Measurements from ENCODE around the gene ALG14.

The ALG14 gene

DNA sequence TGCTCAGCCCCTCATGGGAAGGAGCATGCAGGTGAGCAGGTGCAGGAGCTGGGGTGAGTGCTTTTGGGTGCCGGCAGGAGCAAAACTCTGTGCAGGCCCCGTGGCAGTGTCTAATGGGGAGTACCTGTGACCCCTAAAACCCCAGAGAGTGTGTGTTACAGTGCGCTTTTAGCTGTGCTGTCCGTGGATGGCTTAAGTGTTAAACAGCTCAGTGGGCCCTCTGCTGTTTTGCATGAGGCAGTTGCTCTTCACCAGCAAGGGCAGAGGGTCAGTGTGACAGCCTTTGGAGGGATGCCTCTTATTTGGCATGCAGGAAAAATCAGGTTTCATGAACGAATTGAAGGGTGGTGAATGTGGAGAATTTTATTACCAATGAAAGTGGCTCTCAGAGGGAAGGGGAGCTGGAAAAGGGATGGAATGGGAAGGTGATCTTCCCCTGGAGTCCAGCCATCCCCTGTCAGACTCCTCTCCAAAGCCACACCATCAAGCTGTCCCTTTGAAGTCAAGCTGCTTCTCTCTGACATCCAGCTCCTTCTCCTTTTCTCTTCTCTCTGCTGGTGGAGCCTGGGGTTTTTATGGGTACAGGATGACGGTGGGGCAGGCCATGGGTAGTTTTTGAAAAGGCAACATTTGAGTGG lies 17.0 kb upstream of the ALG14 start:
- TF ChIP-seq, protein P1, sequence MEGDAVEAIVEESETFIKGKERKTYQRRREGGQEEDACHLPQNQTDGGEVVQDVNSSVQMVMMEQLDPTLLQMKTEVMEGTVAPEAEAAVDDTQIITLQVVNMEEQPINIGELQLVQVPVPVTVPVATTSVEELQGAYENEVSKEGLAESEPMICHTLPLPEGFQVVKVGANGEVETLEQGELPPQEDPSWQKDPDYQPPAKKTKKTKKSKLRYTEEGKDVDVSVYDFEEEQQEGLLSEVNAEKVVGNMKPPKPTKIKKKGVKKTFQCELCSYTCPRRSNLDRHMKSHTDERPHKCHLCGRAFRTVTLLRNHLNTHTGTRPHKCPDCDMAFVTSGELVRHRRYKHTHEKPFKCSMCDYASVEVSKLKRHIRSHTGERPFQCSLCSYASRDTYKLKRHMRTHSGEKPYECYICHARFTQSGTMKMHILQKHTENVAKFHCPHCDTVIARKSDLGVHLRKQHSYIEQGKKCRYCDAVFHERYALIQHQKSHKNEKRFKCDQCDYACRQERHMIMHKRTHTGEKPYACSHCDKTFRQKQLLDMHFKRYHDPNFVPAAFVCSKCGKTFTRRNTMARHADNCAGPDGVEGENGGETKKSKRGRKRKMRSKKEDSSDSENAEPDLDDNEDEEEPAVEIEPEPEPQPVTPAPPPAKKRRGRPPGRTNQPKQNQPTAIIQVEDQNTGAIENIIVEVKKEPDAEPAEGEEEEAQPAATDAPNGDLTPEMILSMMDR (IDR thresholded peaks at IDR 0.05; ENCODE audit: low read depth, low read length): no peak
- in situ Hi-C loops (cut with HindIII; ENCODE audit: low sequenced_read_pairs): no loop called here

DNA sequence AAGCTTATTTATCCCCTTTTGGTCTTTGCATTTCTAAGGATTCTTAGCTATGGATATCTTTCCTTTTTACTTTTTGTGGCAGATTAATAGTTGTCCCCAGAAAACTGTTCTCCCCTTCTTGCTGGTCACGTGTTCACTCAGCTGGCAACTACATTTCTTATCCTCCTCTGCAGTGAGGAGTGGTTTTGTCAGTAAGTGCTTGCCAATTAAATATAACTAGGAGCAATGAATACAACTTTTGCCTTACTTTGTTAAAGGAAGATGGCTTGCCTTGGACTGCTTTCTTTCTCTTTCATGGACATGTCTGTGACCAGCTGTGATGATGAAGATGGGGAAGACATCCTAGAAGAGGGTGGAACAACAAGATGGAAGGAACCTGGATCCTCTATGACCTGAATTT lies 15.6 kb upstream of the ALG14 start:
- no peak overlapping the region for H3K4me3 ChIP-seq (ENCODE audit: low read depth, low read length)
- TF ChIP-seq, protein P1 (IDR thresholded peaks at IDR 0.05; ENCODE audit: low read depth, low read length): no peak
- DNase-seq (ENCODE audit: low read depth, low spot score): no peak
- in situ Hi-C loops (cut with HindIII; ENCODE audit: low sequenced_read_pairs): no loop called here

More for the DNA sequence above, 17.0 kb upstream of the ALG14 start:
- H3K4me3 ChIP-seq (ENCODE audit: low read depth, low read length): no peak overlapping the region
- no peak for DNase-seq (ENCODE audit: low read depth, low spot score)

DNA sequence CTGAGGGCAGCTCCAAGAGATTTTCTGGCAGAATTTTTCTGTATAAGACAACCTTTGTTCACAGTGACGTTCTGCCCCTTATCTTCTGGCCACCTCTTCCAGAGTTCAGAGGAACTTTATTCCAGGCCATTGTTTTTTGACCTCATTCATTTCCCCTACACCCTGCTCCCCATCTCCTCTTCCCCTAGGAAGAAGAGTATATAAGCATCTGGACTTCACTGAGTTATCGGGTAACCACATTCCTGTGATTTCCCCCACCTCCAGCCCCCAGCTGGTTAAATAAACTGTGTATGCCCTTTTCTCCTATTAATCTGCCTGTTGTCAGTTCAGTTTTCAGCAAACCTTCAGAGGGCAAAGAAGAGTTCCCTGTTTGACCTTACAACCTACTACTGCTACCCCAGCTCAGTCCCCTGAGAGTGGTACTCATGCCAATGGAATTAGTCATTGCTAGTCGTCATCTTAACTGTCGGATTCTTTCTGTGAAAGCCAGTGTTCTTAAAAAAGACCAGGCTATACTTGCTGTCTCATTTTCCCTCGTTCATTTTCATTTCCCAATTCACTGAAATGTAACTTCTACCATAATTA lies 14.3 kb upstream of the ALG14 start:
- DNase-seq (ENCODE audit: low read depth, low spot score): peak; percentile 90
- H3K4me3 ChIP-seq (ENCODE audit: low read depth, low read length): no peak overlapping the region
- in situ Hi-C loops (cut with HindIII; ENCODE audit: low sequenced_read_pairs): no loop called here
- TF ChIP-seq, protein P1 (IDR thresholded peaks at IDR 0.05; ENCODE audit: low read depth, low read length): no peak

DNA sequence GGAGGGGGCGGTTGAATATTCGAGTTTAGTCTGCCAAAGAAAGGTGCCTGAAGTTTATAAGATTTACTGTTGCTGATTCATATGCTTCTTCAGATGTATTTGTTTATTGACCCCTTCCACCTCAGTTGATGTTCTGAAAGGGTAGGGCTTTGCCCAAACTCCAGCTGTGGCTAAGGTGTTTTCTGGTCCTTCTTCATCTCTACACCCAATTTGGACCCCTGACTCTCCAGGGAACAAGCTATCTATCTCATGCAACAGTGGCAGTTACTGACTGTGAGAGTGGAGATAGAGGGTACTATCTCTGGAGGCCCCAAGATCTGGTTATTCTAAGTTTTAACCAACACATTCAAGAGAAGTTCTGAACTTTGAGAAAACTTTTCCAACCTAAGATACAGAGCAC lies 12.6 kb upstream of the ALG14 start:
- in situ Hi-C loops (cut with HindIII; ENCODE audit: low sequenced_read_pairs): no loop called here
- TF ChIP-seq, protein P1 (IDR thresholded peaks at IDR 0.05; ENCODE audit: low read depth, low read length): no peak

DNA sequence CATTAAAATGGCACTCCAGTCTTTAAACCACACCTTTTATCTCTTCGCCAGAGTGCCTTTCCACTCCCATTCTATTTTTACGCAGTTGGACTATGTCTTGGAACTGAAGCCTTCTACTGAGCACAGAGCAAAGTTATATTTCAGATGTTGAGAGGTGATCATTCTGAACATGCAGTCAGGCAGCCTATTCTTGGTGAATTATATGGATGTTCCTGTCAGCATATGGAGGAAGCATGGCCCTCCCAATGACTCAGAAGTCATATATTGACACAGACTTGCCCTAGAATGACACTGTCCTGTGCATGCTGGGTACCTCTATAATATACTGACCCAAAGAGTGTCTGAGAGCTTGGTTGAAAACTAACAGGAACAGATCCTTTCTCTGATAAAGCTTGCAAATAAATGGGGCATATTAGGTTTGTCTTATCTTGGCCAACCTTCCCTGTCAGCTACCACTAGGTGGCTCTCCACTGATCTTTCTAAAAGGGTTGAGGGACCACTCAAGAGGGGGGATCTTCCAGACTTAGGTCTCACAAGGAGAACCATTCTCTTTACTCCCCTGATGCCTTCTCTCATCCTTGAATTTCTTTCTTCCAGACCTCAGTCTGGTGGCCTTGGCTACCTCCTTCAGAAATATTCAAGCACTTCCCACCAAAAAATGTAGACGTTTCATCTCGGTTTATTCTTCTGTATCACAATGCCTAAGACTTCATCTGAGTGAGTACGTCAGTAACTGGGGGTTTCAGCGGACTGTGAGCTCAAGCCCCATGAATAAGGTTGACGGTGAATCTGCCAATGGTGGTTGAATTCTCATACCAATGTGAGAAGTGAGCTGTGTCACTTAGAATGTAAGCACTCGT lies 11.8 kb upstream of the ALG14 start:
- in situ Hi-C loops (cut with HindIII; ENCODE audit: low sequenced_read_pairs): no loop called here
- DNase-seq (ENCODE audit: low read depth, low spot score): peak; percentile 22
- H3K4me3 ChIP-seq (ENCODE audit: low read depth, low read length): no peak overlapping the region
- TF ChIP-seq, protein P1 (IDR thresholded peaks at IDR 0.05; ENCODE audit: low read depth, low read length): peak; percentile 74

More for the DNA sequence above, 12.6 kb upstream of the ALG14 start:
- no peak for DNase-seq (ENCODE audit: low read depth, low spot score)
- H3K4me3 ChIP-seq (ENCODE audit: low read depth, low read length): no peak overlapping the region

DNA sequence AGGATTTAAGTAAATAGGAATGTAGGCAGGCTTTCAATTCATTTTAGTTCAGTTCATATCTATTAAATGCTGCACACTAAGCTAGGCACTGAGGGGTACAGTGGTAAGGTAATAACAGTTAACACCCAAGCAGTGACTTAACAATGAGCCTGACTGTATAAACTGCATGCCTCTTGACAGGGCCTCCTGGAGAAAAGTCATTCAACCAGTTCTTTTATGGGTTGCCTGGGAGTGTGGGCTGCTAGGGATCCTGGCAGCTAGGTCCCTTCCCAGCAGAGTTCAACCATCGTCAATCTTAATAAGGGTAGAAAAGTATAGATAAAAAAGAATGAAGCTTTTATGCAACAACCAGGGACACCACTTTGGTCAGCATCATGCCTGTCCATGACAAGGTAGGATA lies 8.1 kb upstream of the ALG14 start:
- no peak overlapping the region for H3K4me3 ChIP-seq (ENCODE audit: low read depth, low read length)
- in situ Hi-C loops (cut with HindIII; ENCODE audit: low sequenced_read_pairs): no loop called here
- TF ChIP-seq, protein P1 (IDR thresholded peaks at IDR 0.05; ENCODE audit: low read depth, low read length): no peak
- DNase-seq (ENCODE audit: low read depth, low spot score): no peak

Measured in astrocyte of the spinal cord (primary cell).